Suppressor macrophage (primary cell): ENCODE data around the gene LRMDA.

ENCODE experiments used
- DNase-seq, 4 experiments: peaks; one replicate each; pipeline ENCODE4 v3.0.0-alpha.2; 2020 to 2022

LRMDA gene

DNA sequence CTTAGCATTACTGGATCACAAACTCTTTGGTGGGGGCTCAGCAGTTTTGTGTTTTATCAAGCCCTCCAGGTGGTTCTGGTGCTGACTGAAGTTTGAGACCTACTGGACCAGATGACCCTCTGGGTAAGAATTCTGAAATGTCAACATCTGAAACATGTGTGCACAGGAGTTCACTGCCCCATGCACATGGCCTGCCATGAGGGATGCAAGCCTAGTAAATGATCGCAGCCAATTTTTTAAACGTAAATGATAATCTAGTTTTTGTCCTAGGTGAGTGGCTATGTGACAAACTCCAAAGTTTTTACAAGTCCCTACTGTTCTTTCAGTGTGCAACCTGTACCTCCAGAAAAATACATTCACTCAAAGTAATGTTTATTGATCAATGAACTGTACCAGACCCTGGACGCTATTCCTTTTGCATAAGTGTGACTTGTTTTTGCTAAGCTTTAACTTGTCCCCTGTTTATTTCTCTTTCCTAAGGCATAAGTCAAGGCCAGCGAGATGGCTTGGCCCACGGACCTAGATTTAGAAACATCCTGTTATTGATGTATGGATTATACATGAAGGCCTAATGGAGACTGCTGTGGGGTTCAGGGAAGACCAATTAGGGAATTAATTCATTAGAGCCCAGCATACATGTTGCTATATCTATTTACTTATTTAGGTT lies 531.1 kb downstream of the LRMDA start:
- DNase-seq, result no peak

DNA sequence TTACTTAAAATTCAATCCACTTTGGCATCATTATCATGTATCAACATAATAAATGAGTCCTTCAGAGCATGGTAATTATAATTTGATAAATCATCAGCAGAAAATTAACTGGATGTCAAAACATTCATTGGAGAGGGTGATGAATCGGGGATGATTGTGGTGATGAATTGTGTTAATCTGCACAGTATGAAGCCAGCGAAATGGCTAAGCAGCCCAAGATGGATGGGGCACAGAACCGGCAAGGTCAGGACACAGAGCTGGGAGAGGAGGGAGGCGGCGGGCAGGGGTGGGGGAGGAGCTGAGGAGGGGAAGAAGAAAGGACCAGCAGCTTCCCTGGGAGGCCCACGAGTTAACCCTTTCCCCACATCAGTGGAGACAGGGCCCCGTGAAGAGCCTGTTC lies 536.1 kb downstream of the LRMDA start:
- DNase-seq, result no peak

DNA sequence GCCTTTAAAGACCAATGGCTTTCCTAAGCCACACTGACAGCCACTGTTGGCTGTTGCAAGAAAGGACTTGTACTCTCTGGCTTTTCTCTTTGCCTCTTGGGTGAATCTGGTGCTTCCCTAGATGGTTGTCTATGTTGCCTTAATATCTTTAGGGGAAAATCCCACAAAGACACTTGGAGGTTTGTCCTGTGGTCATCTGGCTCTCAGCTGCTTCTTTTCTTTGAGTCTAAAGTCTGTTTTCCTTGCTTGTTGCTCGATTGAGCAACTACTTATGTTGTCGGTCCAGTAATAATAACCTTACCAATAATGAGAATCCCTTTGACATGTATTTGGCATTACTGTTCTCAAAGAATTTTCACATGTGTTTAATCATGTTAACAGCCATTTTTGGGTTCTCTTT lies 537.6 kb downstream of the LRMDA start:
- DNase-seq, result no peak

DNA sequence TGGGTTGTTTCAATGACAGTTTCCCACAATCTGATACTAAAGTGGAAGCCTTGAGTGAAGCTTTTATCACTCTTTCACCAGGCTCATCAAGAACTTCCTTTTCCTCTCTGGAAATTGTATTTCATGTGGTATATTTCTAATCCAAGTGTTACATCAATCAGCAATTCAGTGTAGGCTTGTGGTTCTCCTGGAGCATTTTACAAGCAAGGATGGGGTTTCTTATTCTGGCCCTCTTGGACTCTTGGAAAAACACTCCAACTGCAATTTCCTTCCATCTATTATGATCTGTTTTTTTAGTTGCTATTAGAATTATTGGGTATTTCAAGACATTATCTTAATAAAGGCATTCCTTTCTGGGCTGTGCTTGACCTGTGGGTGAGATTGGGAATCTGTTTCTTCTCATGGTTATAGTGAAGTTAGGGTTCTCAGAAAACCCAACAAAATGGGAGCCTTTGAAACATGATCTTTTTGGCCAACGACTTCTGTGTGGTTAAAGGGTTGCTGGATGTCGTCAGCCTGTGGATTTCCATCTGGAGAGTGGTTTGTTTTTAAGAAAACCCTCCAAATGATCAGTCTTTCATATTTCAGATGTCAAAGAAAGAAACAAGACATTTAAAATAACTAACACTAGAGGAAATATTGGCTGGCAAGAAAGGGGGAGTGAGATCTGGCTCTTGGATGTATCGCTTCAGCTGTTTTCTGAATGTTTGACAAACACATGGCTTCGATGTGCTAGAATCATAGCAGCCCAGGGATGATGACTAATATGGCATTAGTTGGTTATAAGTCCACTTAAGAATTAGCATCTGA lies 540.2 kb downstream of the LRMDA start:
- no peak for DNase-seq

DNA sequence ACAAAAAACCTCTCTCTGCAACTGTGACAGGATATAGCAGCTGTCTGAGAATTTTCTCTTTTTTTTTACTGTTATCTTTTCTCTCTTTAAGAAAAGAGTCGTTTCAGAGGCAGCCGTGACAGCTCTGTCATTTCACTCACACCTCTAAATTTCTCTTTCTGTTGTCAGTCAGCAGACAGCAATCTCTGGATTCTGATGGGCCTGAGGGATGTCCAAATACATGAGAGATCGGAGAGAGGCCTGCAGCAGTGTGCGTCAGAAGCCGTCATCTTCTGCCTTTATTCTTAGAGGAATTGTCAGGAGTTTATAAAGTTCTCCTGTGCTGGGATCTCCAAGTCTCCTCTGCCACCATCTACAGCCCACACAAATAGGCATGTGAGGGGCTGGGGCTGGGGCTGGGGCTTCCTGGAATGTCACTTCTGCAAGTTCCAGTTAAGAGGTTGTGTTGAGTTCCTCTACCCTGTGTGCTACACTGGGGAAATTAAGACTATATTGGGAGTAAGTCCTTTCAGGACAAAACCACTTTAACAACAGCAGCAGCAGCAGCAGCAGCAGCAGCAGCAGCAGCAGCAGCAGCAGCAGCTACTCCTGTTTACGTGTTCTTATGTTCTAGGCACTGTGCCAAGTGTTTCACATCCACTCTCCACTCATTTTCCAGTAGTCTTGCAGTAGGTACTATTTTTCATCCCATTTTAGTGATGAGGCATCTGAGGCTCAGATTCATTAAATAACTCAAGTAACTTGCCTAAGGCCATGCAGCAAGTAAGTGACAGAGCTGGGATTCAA lies 541.3 kb downstream of the LRMDA start:
- peak in 3 of 4 experiments; percentile 4 to 24 (median 16) for DNase-seq

DNA sequence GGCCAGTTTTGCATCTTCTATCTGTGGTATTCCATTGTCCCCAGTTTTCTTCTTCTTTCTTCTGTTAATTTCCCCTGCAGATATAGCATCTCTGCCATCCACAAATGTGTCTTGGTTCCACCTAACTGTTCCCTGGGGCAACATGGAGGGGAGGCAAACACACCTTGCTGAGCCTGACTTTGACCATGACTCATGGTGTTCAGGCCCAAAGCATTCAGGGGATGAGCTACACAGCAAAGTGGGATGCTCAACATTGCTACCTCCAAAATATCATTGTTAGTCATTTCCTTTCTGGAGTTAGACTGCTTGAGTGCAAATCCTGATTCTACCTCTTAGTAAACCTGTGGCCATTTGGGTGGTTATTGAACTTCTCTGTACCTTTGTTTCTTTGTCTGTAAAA lies 542.7 kb downstream of the LRMDA start:
- no peak for DNase-seq

DNA sequence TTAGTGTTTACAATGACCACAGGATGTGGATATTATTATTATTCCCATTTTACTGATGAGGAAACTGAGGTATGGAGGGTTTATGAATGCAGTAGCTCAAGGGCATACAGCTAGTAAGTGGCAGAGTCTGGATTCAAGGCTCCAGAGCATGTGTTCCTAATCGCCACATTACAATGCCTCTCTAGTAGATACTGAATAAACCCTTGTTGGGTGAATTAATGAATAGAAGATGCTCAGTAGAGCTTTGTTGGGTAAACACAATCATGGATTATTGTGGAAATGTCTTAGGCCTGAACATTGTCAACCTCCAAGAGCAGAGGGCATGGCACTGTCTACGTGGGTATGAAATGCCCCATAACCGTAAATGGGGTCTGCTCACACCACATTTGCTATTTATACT lies 545.3 kb downstream of the LRMDA start:
- no peak for DNase-seq

DNA sequence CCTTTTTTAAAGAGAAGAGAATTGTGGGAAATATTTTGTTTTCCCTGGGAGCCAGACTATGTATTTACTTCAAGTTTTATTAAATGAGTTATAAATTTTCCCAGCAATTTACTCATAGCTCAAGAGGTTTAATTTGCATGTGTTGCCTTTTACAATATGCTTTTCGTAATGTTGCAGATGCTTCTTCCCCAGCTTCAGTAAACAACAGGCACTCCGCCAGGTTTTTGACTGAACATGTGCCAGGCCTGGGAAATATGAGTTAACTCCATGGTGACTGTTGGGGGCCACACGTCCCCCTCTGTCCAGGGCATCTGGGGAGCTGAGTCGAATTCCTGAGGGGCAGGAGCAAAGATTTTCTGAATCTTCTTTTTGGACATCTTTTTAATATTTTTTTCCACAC lies 545.7 kb downstream of the LRMDA start:
- no peak for DNase-seq

DNA sequence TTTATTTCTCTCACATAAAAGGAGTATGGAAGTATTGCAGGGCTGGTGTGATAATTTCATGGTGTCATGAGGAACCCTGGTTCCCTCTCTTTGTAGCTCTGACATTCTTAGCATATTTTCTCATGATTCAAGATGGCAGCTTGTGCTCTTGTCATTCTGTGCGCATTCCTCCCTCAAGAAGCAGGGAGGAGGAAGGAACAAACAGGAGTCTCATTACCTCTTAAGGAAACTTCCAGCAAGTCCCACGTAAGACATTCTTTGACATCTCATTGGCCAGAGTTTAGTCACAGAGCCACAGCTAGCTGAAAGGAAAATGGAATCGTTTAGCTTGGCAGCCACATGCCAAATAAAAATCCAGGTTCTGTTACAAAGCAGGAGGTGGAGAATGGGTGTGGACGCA lies 546.8 kb downstream of the LRMDA start:
- no peak for DNase-seq

DNA sequence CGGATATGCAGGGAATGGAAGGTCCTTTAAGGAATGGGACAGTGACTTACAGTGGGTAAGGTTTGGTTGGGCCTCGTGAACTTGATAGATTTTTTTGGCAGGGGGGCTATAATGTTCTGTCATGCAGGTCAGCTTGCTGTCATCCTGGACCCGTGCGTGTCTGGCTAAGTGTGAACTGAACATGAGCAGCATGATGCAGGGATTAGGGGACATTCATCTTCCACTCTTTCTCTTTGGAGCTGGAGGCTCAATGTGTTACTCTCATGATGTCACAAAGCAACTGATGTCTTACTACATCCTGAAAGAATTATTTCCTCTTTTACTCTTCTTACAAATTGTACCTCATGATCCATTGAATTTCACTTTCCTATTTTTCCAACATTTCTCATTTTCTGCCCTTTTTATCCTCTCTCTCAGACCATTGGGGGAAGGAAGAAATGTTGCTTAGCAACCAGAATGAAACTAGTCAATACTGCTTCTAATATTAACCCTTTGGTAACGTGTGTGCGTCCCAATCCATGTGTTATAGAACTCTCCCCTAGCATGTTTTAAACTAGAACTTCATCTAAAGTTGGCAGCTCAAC lies 549.1 kb downstream of the LRMDA start:
- DNase-seq, result peak in 2 of 4 experiments; percentile 36 to 42

DNA sequence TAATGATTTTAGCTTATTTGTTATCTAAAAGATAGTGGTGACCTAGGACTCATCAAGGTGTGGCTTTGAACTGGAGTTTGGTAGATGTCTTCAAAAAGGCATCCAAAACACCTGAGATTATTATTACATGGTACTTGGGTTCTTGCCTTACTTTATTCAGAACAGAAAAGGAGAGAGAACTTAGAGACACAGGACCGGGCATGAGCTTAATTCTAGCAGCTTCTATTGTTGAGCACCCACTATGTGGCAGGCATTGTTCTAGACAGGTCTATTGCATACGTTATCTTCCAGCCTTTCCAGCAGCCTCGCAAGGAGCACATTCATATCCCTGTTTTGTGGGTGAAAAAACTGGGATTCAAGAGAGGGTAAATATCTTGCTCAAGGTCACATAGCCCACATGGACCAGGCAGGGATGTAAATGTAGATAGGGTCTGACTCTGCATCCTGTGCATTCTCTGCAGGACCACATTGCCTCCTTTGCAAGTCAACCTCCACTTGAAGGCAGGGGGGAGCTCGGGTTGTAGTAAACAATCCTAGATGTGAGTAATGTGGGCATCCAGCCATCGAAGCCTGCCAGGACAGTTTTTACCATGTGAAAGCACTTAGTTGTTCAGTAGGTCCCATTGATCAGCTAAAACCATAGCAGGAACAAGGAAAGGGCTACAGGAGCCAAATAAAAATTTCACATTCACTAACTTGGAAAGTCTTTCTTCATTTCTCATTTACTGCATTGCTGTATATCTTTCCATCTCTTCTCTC lies 551.4 kb downstream of the LRMDA start:
- DNase-seq, result no peak

DNA sequence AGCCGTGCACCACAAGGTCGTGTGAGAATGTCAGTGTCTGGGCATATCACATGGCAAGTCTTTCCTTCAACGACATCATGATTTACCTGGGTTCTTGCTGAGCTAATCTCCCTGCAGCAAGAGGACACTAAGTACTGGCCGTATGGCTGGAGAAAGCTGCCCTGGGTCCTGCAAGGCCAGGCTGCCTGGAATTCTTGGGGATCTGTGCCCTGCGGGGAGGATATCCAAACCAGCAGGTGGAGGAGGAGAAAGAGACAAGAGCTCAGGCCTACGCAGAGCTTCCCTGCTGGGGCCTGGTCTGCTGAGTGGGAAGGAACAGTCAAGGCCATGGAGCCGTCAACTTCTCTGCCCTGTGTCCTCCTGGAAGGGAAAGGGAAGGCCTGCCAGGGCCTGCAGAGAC lies 552.6 kb downstream of the LRMDA start:
- DNase-seq, result no peak

DNA sequence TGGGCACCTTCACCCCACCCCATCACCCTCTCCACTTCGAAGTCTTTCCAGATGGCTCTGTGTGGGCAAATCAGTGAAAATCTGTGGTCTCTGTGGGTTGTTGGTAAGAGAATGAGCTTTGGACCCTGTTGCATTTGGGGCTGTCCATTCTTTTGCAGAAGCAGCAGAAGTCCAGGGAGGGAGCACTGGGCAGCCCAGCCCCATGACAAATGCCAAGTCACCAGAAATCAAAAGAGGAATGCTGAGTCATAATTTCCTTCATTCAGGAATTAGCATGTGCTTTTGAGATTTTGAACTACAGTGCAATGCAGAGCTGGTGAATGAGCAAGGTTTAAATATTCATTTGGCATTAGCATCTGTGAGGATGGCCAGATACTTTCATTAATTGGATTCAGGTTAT lies 556.2 kb downstream of the LRMDA start:
- peak in 3 of 4 experiments; percentile 20 to 32 (median 27) for DNase-seq

DNA sequence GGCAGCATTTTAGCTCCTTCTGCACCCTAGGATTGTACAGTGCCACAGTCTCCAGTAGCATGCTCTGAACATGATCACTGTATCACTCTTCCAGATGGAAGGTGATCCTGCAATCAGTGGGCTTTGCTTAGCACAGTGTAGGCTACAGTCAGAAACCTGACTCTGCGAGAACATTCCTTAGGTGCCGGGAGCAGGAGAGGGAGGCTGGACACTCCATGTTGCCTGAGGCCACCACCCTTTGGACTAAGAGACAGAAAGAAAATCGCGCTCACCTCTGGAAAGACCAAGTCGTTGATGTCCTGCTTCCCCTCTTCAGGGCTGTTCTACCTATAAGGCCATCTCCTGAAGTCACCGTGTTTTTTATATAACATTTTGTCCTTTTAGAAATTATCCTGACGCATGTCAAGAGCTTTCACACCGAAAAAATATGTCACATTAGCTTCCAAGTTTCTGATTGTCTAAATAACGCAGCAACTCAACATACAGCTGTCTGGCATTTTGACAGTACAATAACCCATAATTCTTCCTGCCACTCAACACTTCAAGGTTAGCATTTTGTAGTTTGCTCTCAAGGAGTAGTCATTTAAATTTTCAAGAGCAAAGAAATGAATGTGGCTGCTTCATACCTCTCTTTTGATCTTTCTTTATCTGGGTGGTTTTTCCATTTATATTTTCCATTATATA lies 563.1 kb downstream of the LRMDA start:
- no peak for DNase-seq

DNA sequence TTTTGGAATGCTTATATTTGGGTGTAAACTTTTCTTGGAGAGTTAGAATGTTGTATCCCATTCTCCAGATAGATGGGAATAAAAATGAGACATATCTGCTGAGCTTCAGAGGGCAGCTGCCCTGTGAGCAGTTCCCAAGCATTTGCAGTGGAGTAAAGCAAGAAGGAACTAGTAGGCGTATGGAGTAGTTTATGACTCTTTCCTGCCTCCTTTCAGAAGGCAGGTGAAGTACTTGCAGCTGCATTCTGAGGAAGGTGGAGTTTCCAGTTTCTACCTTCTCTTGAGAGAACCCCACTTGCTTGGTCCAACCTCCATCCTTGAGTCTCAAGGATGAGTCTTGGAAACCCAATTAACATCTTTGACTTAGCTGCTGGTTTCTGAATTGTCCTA lies 563.6 kb downstream of the LRMDA start:
- DNase-seq, result peak in 1 of 4 experiments; percentile 2

DNA sequence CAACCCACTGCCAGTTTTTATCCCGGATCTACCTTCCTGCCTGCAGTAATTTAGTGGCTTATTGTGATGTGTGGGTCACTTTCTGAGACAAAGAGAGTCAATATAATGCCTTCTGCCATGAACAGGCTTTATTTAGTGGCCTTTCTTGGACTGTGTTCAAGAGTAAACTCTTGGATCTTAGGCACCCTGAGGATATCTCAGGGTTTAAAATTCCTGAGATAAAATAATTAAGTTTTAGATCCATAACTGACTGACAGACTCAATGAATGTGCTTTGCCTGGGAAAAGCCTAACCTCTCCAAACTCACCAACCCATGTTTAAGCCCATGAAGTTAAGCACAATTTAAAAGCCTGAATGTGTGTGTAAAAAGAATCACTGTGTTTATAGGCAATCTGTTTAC lies 564.3 kb downstream of the LRMDA start:
- DNase-seq, result no peak

DNA sequence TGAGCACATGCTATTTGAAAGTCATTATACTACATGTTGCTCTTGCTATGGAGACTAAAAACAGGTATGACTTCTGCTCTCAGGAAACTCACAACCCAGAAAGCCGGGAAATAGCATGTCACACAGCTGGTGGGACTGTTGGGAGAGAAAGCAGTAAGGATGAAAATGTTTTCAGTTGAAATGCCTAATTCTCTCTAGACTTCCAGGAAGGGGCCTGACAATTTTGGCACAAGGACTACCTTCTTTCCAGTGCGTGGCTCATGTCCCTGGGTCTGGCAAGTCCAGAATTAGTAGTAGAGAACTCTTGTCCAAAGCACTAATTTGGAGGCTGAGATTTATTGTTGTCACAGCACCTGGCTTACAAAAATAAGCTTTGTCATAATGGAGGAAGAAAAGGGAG lies 567.6 kb downstream of the LRMDA start:
- no peak for DNase-seq

DNA sequence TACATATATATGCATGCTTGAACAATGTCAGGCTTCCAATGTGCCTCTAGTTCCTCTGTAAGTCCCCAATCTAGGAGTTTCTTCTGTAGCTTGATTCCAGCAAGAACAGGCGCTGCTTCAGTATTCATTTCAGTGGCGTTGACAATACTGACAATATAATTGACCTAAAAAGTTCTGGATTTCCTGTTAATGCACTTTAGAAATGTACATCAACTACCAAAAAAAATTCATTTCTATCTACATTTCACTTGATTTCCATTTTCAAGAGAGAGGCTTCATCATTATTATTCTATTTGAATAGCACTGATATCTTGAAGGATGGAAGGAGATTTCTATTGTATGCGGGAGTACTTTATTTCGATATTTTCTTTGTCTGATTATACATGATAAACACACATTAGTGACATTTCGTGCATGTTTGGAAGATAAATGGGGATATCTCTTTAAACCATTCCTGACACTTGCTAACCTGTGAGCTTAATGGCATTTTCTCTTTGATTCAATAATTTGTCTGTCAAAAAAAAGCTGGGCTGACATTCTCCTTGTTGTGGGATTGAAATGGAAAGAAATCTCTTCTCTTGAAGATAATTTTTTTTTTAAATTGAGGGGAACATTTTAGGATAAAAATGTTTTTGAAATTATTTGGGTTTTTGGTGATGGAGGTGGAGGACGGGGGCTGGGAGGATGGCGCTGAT lies 568.2 kb downstream of the LRMDA start:
- DNase-seq, result no peak

DNA sequence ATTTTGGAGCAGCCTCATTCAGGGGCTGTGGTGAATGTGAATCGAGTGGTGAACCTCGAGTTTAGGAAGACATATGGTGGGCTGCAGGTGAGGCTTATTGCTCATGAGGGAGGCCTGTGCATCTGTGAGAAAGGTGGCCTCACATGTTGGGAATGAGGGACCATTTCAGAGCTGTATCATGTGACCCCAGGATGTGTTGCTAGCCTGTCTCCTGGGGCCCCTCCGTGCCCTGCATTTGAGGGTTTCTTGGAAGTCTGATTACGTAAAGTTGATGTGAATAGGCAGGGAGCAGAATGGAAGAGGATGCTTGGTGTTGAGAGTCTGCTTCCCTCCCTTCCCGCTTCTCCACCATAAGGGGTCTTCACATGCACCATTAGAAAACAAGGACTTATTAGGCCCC lies 569.1 kb downstream of the LRMDA start:
- no peak for DNase-seq

DNA sequence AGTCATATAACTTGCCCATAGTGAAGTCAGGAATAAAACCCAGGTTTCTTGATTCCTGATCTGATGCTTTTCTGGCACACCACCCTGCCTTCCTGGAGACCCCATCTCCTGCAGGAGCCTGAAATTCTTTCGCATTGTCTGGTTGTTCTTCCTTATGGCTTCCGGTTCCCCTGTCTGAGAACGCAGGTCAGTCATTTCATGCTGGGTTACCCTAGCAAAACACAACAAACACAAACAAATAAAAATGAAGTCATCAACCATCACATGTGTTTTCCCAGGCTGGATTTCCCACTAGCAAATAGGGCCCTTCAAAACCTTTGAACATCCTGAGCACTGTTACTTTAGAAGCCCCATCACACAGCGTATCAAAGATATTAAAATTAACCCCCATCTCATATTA lies 569.6 kb downstream of the LRMDA start:
- DNase-seq, result no peak

DNA sequence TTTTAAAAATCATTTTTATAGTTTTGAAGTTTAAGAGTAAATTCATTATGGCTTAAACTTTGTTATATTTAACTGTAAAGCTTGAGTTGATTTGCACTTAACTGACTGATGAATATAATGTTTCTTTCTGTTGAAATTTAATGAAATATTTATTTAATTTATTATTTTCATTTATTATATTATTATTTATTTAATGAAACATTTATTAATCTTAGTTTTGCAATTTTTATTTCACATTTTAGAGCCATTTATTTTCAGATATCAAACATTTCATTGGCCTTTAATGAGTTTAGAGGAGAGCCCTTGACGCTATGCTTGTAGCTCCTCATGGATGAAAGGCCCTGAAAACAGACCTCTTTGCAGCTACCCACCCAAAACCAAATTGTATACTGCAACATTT lies 570.0 kb downstream of the LRMDA start:
- DNase-seq, result no peak
